CD4-positive, alpha-beta T cell (primary cell): ENCODE data around the gene TCHP. TPM values are rescaled to one million over a fixed set of nuclear protein-coding genes. Genes with fewer than 3 reads are reported as not detected.

Experiments used
- ATAC-seq: fragments of 200-7000 bp; cut with Tn5 transposase; one replicate; pipeline ENCODE4 v1.10.0; 2022; ENCODE audit warnings: mild to moderate bottlenecking; ENCODE audit not compliant: poor library complexity
- CTCF ChIA-PET: fragments of 350-600 bp; sonication (Branson Sonifier 250); formaldehyde crosslinking; loops from one replicate; lab custom pipeline; 2021; ENCODE audit warnings: antibody characterized with exemption, inconsistent platforms; lab: Charles Lee
- POLR2A ChIA-PET: fragments of 350-600 bp; sonication (Branson Sonifier 250); formaldehyde crosslinking; loops from one replicate; lab custom pipeline; 2021; ENCODE audit warnings: antibody characterized with exemption, inconsistent platforms; lab: Charles Lee
- DNase-seq, 14 experiments: peaks; one replicate each; pipeline ENCODE4 v3.0.0-alpha.2; 2013 to 2020; ENCODE audit warnings: mixed read lengths in 2 of 14
- H3K27ac ChIP-seq, 2 donors: one replicate each; pipeline versions ENCODE4 v1.5.1 to v1.7.0; 2013; ENCODE audit warnings: low read length in 2 of 2, low read depth in 1 of 2, mild to moderate bottlenecking in 1 of 2
- H3K27me3 ChIP-seq, 2 experiments: 1 replicate in 1 of 2; 2 replicates in 1 of 2; pipeline versions ENCODE4 v1.6.1 to v1.7.0; 2013; ENCODE audit warnings: low read length in 2 of 2, control low read depth in 1 of 2, mild to moderate bottlenecking in 1 of 2, moderate library complexity in 1 of 2; ENCODE audit not compliant: insufficient read depth in 2 of 2, control insufficient read depth in 1 of 2
- H3K36me3 ChIP-seq: one replicate; pipeline ENCODE4 v1.6.1; 2013; ENCODE audit warnings: low read length, control low read depth; ENCODE audit not compliant: insufficient read depth
- H3K4me1 ChIP-seq: one replicate; pipeline ENCODE4 v1.6.1; 2013; ENCODE audit warnings: low read length, control low read depth; ENCODE audit not compliant: insufficient read depth
- H3K4me3 ChIP-seq: one replicate; pipeline ENCODE4 v1.5.1; 2013; ENCODE audit warnings: mild to moderate bottlenecking, low read length, moderate library complexity
- H3K9me3 ChIP-seq, 2 experiments: 1 replicate in 1 of 2; 2 replicates in 1 of 2; pipeline versions ENCODE4 v1.6.1 to v1.7.0; 2013; ENCODE audit warnings: low read length in 2 of 2, mild to moderate bottlenecking in 2 of 2, control low read depth in 1 of 2, moderate library complexity in 1 of 2; ENCODE audit not compliant: control insufficient read depth in 1 of 2, insufficient read depth in 1 of 2
- H3K27ac Mint-ChIP-seq: one replicate; pipeline ENCODE4 v1.8.0; 2020; ENCODE audit warnings: mixed read lengths
- H3K27me3 Mint-ChIP-seq: one replicate; pipeline ENCODE4 v1.8.0; 2021; ENCODE audit warnings: mixed read lengths
- H3K36me3 Mint-ChIP-seq: one replicate; pipeline ENCODE4 v1.8.0; 2021; ENCODE audit warnings: low read depth, mixed read lengths
- H3K4me1 Mint-ChIP-seq: one replicate; pipeline ENCODE4 v1.8.0; 2021; ENCODE audit warnings: low read depth, mixed read lengths
- H3K4me3 Mint-ChIP-seq: one replicate; pipeline ENCODE4 v1.8.0; 2020; ENCODE audit warnings: mild to moderate bottlenecking, mixed read lengths
- H3K9me3 Mint-ChIP-seq: one replicate; pipeline ENCODE4 v1.8.0; 2020; ENCODE audit warnings: mixed read lengths
- intact Hi-C, 2 experiments: fragments of 100-400 bp; cut with DNase I in 1 of 2; cut with micrococcal nuclease in 1 of 2; formaldehyde crosslinking; loops; one replicate each; pipeline versions ENCODE4 v1.15.1 to v1.9.0; 2023 to 2025; cut with DNase I, micrococcal nuclease
- total RNA-seq, 174 experiments: library from RNA in 2 of 174; stranded (reverse) in 2 of 174; gene quantifications; one replicate each; pipeline ENCODE4 v1.2.3 and lab custom pipeline; 2021 to 2026
- TF ChIP-seq, protein P1 (sequence below): fragments of 200-600 bp; IDR thresholded peaks from one replicate; pipeline ENCODE4 v1.8.0; 2022; ENCODE audit warnings: antibody characterized with exemption, mild to moderate bottlenecking

The TCHP gene
- total RNA-seq, 2 experiments from 2014 or later, result 13.2 to 13.6 TPM

GRCh38 chr12:109951136-109951535 lies 51.1 kb downstream of the TCHP start:
- H3K4me3 Mint-ChIP-seq, result no peak overlapping the region
- no peak for DNase-seq
- Histone ChIP-seq H3K4me3 (no peak overlapping the region), H3K27me3 (no peaks in the 10 kb centered on the region), H3K27ac (no peak overlapping the region), H3K9me3 (no peaks in the 10 kb centered on the region), H3K4me1 (peaks cover 20% of the 10 kb centered on the region), H3K36me3 (peaks cover 78% of the 10 kb centered on the region)
- TF ChIP-seq, protein P1, sequence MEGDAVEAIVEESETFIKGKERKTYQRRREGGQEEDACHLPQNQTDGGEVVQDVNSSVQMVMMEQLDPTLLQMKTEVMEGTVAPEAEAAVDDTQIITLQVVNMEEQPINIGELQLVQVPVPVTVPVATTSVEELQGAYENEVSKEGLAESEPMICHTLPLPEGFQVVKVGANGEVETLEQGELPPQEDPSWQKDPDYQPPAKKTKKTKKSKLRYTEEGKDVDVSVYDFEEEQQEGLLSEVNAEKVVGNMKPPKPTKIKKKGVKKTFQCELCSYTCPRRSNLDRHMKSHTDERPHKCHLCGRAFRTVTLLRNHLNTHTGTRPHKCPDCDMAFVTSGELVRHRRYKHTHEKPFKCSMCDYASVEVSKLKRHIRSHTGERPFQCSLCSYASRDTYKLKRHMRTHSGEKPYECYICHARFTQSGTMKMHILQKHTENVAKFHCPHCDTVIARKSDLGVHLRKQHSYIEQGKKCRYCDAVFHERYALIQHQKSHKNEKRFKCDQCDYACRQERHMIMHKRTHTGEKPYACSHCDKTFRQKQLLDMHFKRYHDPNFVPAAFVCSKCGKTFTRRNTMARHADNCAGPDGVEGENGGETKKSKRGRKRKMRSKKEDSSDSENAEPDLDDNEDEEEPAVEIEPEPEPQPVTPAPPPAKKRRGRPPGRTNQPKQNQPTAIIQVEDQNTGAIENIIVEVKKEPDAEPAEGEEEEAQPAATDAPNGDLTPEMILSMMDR, result no peak
- H3K27ac Mint-ChIP-seq, result peak overlapping the region; percentile 68
- no peaks in the 10 kb centered on the region for H3K9me3 Mint-ChIP-seq
- POLR2A ChIA-PET, result interaction anchor here (0.6 kb wide), 1 partner anchor 60 kb away, joined by 6 read pairs; no protein-coding TSS in a partner anchor
- H3K27me3 Mint-ChIP-seq, result no peaks in the 10 kb centered on the region
- intact Hi-C loops, result no loop called here
- H3K36me3 Mint-ChIP-seq, result peaks cover 94% of the 10 kb centered on the region
- no peak for ATAC-seq
- CTCF ChIA-PET, result no interaction called here
- peaks cover 31% of the 10 kb centered on the region for H3K4me1 Mint-ChIP-seq

- peaks cover 24% of the 10 kb centered on the region for H3K4me1 Mint-ChIP-seq
- ATAC-seq (no peak), DNase-seq (no peak)
- intact Hi-C loops, result no loop called here
- Histone ChIP-seq H3K4me3 (no peak overlapping the region), H3K27ac (no peak overlapping the region), H3K36me3 (peaks cover 78% of the 10 kb centered on the region), H3K4me1 (peaks cover 16% of the 10 kb centered on the region), H3K27me3 (no peaks in the 10 kb centered on the region), H3K9me3 (no peaks in the 10 kb centered on the region)
- no peak overlapping the region for H3K4me3 Mint-ChIP-seq
- CTCF ChIA-PET, result no interaction called here
- H3K27ac Mint-ChIP-seq, result peak overlapping the region; percentile 68
- no peaks in the 10 kb centered on the region for H3K9me3 Mint-ChIP-seq
- H3K36me3 Mint-ChIP-seq, result peaks cover 93% of the 10 kb centered on the region
- H3K27me3 Mint-ChIP-seq, result no peaks in the 10 kb centered on the region
- TF ChIP-seq, protein P1, result no peak
- POLR2A ChIA-PET, result interaction anchor here (0.6 kb wide), 1 partner anchor 59 kb away, joined by 6 read pairs; no protein-coding TSS in a partner anchor
Observed at GRCh38 chr12:109951751-109952150, 51.7 kb downstream of the TCHP start.

- no peak overlapping the region for H3K4me3 ChIP-seq
- Mint-ChIP-seq H3K9me3 (no peaks in the 10 kb centered on the region), H3K27me3 (no peaks in the 10 kb centered on the region), H3K36me3 (peaks cover 92% of the 10 kb centered on the region), H3K4me1 (peaks cover 19% of the 10 kb centered on the region), H3K27ac (peak overlapping the region; percentile 13), H3K4me3 (no peak overlapping the region)
- no peaks in the 10 kb centered on the region for H3K27me3 ChIP-seq
- no peak overlapping the region for H3K27ac ChIP-seq
- peaks cover 78% of the 10 kb centered on the region for H3K36me3 ChIP-seq
- DNase-seq (peak in 3 of 14 experiments; percentile 19 to 28 (median 19)), ATAC-seq (no peak)
- H3K9me3 ChIP-seq, result no peaks in the 10 kb centered on the region
- intact Hi-C loops, result no loop called here
- H3K4me1 ChIP-seq, result peaks cover 10% of the 10 kb centered on the region
- ChIA-PET CTCF (no interaction called here), POLR2A (no interaction called here)
- TF ChIP-seq, protein P1, result no peak
Observed at GRCh38 chr12:109952160-109952858, 52.2 kb downstream of the TCHP start.
